GM23338 (cell line): ENCODE data around the gene DDX5.

ENCODE experiments used
- CTCF ChIP-seq, 2 experiments: fragments of 200-600 bp in 1 of 2; sonication (generic) in 1 of 2; conservative IDR thresholded peaks; 2 replicates each; pipeline versions ENCODE4 v1.5.1 to v1.6.1; 2016 to 2017; ENCODE audit warnings: antibody characterized with exemption in 2 of 2, low read depth in 2 of 2, mild to moderate bottlenecking in 2 of 2, moderate library complexity in 1 of 2
- ETS1 ChIP-seq: IDR thresholded peaks from 2 replicates; pipeline ENCODE4 v1.6.1; 2016; ENCODE audit warnings: antibody characterized with exemption
- EZH2 ChIP-seq: fragments of 200-600 bp; sonication (generic); IDR thresholded peaks from one replicate; pipeline ENCODE4 v1.8.0; 2017; ENCODE audit warnings: antibody characterized with exemption, mild to moderate bottlenecking, low read depth; ENCODE audit not compliant: unreplicated experiment
- JUNB ChIP-seq: IDR thresholded peaks from one replicate; pipeline ENCODE4 v1.6.1; 2016; ENCODE audit warnings: antibody characterized with exemption; ENCODE audit not compliant: unreplicated experiment
- POLR2AphosphoS5 ChIP-seq: IDR thresholded peaks from 2 replicates; pipeline ENCODE4 v1.6.1; 2016; ENCODE audit warnings: antibody characterized with exemption, low read depth
- REST ChIP-seq: IDR thresholded peaks from one replicate; pipeline ENCODE4 v1.6.1; 2018; ENCODE audit warnings: antibody characterized with exemption; ENCODE audit not compliant: unreplicated experiment
- STAT1 ChIP-seq: IDR thresholded peaks from one replicate; pipeline ENCODE4 v1.6.1; 2016; ENCODE audit warnings: antibody characterized with exemption; ENCODE audit not compliant: unreplicated experiment

GRCh38 chr17:64472564-64472963 is 33.5 kb downstream of the DDX5 start:
- TF ChIP-seq ETS1 (no peak), CTCF (conservative IDR thresholded peaks at IDR 0.05; ENCODE audit: low read depth in 2 of 2) (no peak), EZH2 (no peak), JUNB (no peak), POLR2AphosphoS5 (no peak), REST (no peak), STAT1 (no peak)
